Liver (tissue), 9 donors: ENCODE results near the gene RSL24D1. TPM values are rescaled to one million over a fixed set of nuclear protein-coding genes. Genes with fewer than 3 reads are reported as not detected.

ENCODE experiments used
- DNase-seq: peaks from one replicate; pipeline ENCODE4 v3.0.0-alpha.2; 2017; ENCODE audit warnings: low spot score
- H3K27ac ChIP-seq, 2 donors: one replicate each; pipeline ENCODE4 v1.7.0; 2013; ENCODE audit warnings: inconsistent platforms in 2 of 2, low read length in 2 of 2, control low read depth in 1 of 2, low read depth in 1 of 2, mild to moderate bottlenecking in 1 of 2
- H3K27me3 ChIP-seq, 4 donors: one replicate each; pipeline versions ENCODE4 v1.6.1 to v1.7.0; 2013; ENCODE audit warnings: low read length in 3 of 4, inconsistent platforms in 1 of 4, mild to moderate bottlenecking in 1 of 4, moderate library complexity in 1 of 4; ENCODE audit not compliant: control insufficient read depth in 4 of 4, insufficient read depth in 4 of 4
- H3K36me3 ChIP-seq, 4 donors: one replicate each; pipeline versions ENCODE4 v1.6.1 to v1.7.0; 2013; ENCODE audit warnings: low read length in 3 of 4, mild to moderate bottlenecking in 3 of 4, low read depth in 1 of 4, moderate library complexity in 1 of 4; ENCODE audit not compliant: control insufficient read depth in 4 of 4, insufficient read depth in 3 of 4
- H3K4me1 ChIP-seq, 4 donors: one replicate each; pipeline versions ENCODE4 v1.6.1 to v1.7.0; 2013; ENCODE audit warnings: low read length in 3 of 4, mild to moderate bottlenecking in 3 of 4, moderate library complexity in 1 of 4; ENCODE audit not compliant: control insufficient read depth in 4 of 4, insufficient read depth in 4 of 4
- H3K4me3 ChIP-seq, 3 donors: one replicate each; pipeline versions ENCODE4 v1.6.1 to v1.7.0; 2013; ENCODE audit warnings: low read length in 3 of 3, control low read depth in 1 of 3, low read depth in 1 of 3, mild to moderate bottlenecking in 1 of 3
- H3K9ac ChIP-seq, 2 donors: one replicate each; pipeline ENCODE4 v1.7.0; 2013; ENCODE audit warnings: low read length in 2 of 2, mild to moderate bottlenecking in 2 of 2, moderate library complexity in 2 of 2, control low read depth in 1 of 2, low read depth in 1 of 2
- H3K9me3 ChIP-seq, 4 donors: one replicate each; pipeline versions ENCODE4 v1.6.1 to v1.7.0; 2013; ENCODE audit warnings: low read length in 3 of 4; ENCODE audit not compliant: control insufficient read depth in 4 of 4
- EGR1 ChIP-seq, 2 donors: IDR thresholded peaks; 2 replicates each; pipeline ENCODE4 v1.6.1; 2016 to 2018; ENCODE audit warnings: antibody characterized with exemption in 2 of 2, low read depth in 2 of 2
- FOXA1 ChIP-seq: IDR thresholded peaks from 2 replicates; pipeline ENCODE4 v1.6.1; 2016; ENCODE audit warnings: antibody characterized with exemption
- FOXA2 ChIP-seq: IDR thresholded peaks from 2 replicates; pipeline ENCODE4 v1.6.1; 2016; ENCODE audit warnings: antibody characterized with exemption
- GABPA ChIP-seq, 2 donors: IDR thresholded peaks in 1 of 2; conservative IDR thresholded peaks in 1 of 2; 2 replicates each; pipeline ENCODE4 v1.6.1; 2016; ENCODE audit warnings: antibody characterized with exemption in 2 of 2, mild to moderate bottlenecking in 1 of 2, moderate library complexity in 1 of 2
- HNF4G ChIP-seq: IDR thresholded peaks from 2 replicates; pipeline ENCODE4 v1.6.1; 2016; ENCODE audit warnings: antibody characterized with exemption
- JUND ChIP-seq, 2 donors: IDR thresholded peaks; 2 replicates each; pipeline ENCODE4 v1.6.1; 2016; ENCODE audit warnings: antibody characterized with exemption in 2 of 2
- NR2F2 ChIP-seq: IDR thresholded peaks from 2 replicates; pipeline ENCODE4 v1.6.1; 2016; ENCODE audit warnings: antibody characterized with exemption
- RAD21 ChIP-seq, 2 donors: IDR thresholded peaks; 2 replicates each; pipeline ENCODE4 v1.6.1; 2016; ENCODE audit warnings: antibody characterized with exemption in 2 of 2, mild to moderate bottlenecking in 2 of 2
- TAF1 ChIP-seq: conservative IDR thresholded peaks from 2 replicates; pipeline ENCODE4 v1.6.1; 2016; ENCODE audit warnings: antibody characterized with exemption, mild to moderate bottlenecking
- YY1 ChIP-seq: IDR thresholded peaks from 2 replicates; pipeline ENCODE4 v1.6.1; 2016; ENCODE audit warnings: antibody characterized with exemption, mild to moderate bottlenecking
- WGBS: extraction: QIAGEN DNeasy Blood & Tissue Kit; methylation state at CpG from one replicate; pipeline ENCODE4 v1.1.7; 2013; 5-methylcytosine and 5-hydroxymethylcytosine counted together
- polyA plus RNA-seq, 2 donors: library from polyadenylated mRNA; stranded (reverse) in 1 of 2; unstranded in 1 of 2; fragments of 200-250 nt in 1 of 2; fragments of >200 nt in 1 of 2; fragmentation: Nextera tagmentation in 1 of 2; extraction: Ambion mirVana in 1 of 2; gene quantifications; one replicate each; pipeline versions ENCODE4 v1.2.1 to v1.2.3, GENCODE V29; 2013 to 2015
- total RNA-seq, 2 donors: library from RNA; depleted of rRNA; stranded (reverse); fragments of >200 nt; gene quantifications; one replicate each; pipeline ENCODE4 v1.2.3, GENCODE V29; 2014
- TF ChIP-seq, protein P1 (sequence below): IDR thresholded peaks from 2 replicates; pipeline ENCODE4 v1.6.1; 2016; ENCODE audit warnings: antibody characterized with exemption
- TF ChIP-seq, protein P2 (sequence below): IDR thresholded peaks from 2 replicates; pipeline ENCODE4 v1.6.1; 2016; ENCODE audit warnings: antibody characterized with exemption
- TF ChIP-seq, protein P3 (sequence below): IDR thresholded peaks from 2 replicates; pipeline ENCODE4 v1.6.1; 2016; ENCODE audit warnings: antibody characterized with exemption
- TF ChIP-seq, protein P4 (sequence below): fragments of 150-350 bp; IDR thresholded peaks from 2 replicates; pipeline ENCODE4 v1.5.1; 2017; ENCODE audit warnings: improper control_type of control experiment, low read depth, low read length; ENCODE audit not compliant: missing input control
- donor health status: healthy.
- donor health status: healthy.
- donor health status: healthy.
- donor health status: healthy.
- donor health status: healthy.

RSL24D1 gene
- total and polyA plus RNA-seq, 4 donors = 13.3 to 33.3 (median 23.2) TPM

DNA sequence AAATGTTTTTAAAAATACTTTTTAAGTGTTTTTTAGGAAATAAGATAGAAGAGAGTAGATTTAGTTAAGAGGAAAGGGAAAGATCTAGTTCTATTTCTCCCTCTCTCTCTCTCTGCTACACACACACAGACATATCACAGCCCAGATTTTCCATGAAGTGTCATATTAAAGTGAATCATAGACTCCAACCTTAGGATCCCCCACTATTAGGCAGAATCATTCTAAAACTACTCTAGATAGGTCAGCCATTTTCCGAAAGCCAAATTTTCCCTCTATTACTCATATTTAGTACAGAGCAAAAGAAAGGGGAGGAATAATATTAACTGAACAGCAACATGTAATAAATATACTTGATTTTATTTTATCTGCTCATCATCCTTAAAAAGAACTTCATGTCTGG, 45.1 kb upstream of the RSL24D1 start:
- no peak overlapping the region for H3K27ac ChIP-seq
- TF ChIP-seq EGR1 (IDR thresholded peaks at IDR 0.05; ENCODE audit: low read depth in 2 of 2) = no peak
- no peak for TF ChIP-seq GABPA (IDR thresholded peaks at IDR 0.05 in 1 of 2, conservative IDR thresholded peaks at IDR 0.05 in 1 of 2)
- TF ChIP-seq, protein P1, sequence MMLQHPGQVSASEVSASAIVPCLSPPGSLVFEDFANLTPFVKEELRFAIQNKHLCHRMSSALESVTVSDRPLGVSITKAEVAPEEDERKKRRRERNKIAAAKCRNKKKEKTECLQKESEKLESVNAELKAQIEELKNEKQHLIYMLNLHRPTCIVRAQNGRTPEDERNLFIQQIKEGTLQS = no peak
- no peak for TF ChIP-seq RAD21 (IDR thresholded peaks at IDR 0.05)
- H3K9ac ChIP-seq = no peak overlapping the region

DNA sequence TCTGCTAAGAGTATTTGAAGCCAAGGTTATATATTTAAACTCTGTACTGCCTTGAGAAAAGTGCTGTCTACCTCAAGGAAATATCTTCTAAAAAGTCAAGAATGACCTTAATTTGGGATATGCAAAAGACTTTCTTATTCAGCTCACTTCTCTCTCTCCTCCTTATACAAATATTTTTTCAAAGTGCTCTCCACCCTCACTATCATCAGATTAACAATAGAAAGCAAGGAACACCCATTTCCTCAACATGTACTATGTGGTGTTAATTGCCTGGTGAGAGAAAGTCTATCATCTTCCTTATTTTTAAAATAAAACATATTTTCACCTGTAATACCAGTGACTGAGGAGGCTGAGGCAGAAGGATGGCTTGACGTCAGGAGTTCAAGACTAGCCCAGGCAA, 44.4 kb upstream of the RSL24D1 start:
- Histone ChIP-seq H3K9me3 (no peaks in the 10 kb centered on the region), H3K4me3 (no peak overlapping the region), H3K27me3 (no peaks in the 10 kb centered on the region), H3K4me1 (peaks cover 0 to 1% (median 0%) of the 10 kb centered on the region in 4 donors), H3K9ac (no peak overlapping the region), H3K36me3 (no peaks in the 10 kb centered on the region), H3K27ac (no peak overlapping the region)
- TF ChIP-seq FOXA1 (no peak), JUND (IDR thresholded peaks at IDR 0.05) (no peak), EGR1 (IDR thresholded peaks at IDR 0.05; ENCODE audit: low read depth in 2 of 2) (no peak), NR2F2 (no peak), GABPA (IDR thresholded peaks at IDR 0.05 in 1 of 2, conservative IDR thresholded peaks at IDR 0.05 in 1 of 2) (no peak), TAF1 (no peak), YY1 (no peak), RAD21 (IDR thresholded peaks at IDR 0.05) (no peak), FOXA2 (no peak)
- TF ChIP-seq, protein P2, sequence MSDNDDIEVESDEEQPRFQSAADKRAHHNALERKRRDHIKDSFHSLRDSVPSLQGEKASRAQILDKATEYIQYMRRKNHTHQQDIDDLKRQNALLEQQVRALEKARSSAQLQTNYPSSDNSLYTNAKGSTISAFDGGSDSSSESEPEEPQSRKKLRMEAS = no peak
- TF ChIP-seq, protein P1 = no peak
- TF ChIP-seq, protein P3, sequence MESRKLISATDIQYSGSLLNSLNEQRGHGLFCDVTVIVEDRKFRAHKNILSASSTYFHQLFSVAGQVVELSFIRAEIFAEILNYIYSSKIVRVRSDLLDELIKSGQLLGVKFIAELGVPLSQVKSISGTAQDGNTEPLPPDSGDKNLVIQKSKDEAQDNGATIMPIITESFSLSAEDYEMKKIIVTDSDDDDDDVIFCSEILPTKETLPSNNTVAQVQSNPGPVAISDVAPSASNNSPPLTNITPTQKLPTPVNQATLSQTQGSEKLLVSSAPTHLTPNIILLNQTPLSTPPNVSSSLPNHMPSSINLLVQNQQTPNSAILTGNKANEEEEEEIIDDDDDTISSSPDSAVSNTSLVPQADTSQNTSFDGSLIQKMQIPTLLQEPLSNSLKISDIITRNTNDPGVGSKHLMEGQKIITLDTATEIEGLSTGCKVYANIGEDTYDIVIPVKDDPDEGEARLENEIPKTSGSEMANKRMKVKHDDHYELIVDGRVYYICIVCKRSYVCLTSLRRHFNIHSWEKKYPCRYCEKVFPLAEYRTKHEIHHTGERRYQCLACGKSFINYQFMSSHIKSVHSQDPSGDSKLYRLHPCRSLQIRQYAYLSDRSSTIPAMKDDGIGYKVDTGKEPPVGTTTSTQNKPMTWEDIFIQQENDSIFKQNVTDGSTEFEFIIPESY = no peak
- 95% methylated on average over 1 of the region's 1 CpG for WGBS
- DNase-seq = no peak

More for the DNA sequence above, 45.1 kb upstream of the RSL24D1 start:
- H3K4me1 ChIP-seq = peaks cover 0 to 1% (median 0%) of the 10 kb centered on the region in 4 donors
- H3K4me3 ChIP-seq = no peak overlapping the region
- DNase-seq = no peak
- H3K9me3 ChIP-seq = no peaks in the 10 kb centered on the region
- H3K27me3 ChIP-seq = no peaks in the 10 kb centered on the region
- 98% methylated on average over 1 of the region's 1 CpG for WGBS
- H3K36me3 ChIP-seq = no peaks in the 10 kb centered on the region

DNA sequence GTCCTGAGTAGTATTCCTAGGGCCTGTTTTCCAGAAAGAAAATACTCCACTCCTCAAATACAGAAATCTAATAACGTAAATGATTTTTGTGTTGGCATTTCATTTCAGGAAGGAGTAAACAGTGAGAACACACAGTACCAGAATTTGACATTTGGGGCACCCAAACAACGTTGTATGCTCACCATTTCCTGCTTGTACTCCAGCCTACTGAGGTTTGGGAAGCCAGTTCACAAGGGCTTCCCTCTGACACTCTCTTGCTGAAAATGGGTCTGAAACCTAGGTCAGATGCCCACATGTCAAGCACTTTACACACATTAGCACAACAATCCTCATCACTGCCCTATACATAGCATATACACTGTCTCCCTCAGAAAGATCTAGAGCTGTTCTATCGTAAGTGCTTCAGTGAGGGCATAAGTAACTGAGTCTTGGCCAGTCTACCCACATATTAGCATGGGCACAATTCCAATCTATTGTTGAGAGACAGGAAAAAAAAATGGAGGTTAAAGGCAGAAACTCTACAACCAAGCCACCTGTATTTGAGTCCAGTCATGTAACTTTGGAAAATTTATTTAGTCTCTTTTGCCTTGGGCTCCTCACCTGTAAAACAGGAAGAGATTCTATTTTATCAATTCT, 43.5 kb upstream of the RSL24D1 start:
- H3K4me3 ChIP-seq = no peak overlapping the region
- H3K27ac ChIP-seq = no peak overlapping the region
- peaks cover 0 to 1% (median 0%) of the 10 kb centered on the region in 4 donors for H3K4me1 ChIP-seq
- H3K9ac ChIP-seq = no peak overlapping the region
- no peaks in the 10 kb centered on the region for H3K9me3 ChIP-seq
- DNase-seq = no peak
- WGBS = 70% methylated on average over 3 of the region's 3 CpGs
- H3K27me3 ChIP-seq = no peaks in the 10 kb centered on the region
- H3K36me3 ChIP-seq = no peaks in the 10 kb centered on the region
- TF ChIP-seq HNF4G (no peak), FOXA1 (no peak), EGR1 (IDR thresholded peaks at IDR 0.05; ENCODE audit: low read depth in 2 of 2) (no peak), GABPA (IDR thresholded peaks at IDR 0.05 in 1 of 2, conservative IDR thresholded peaks at IDR 0.05 in 1 of 2) (no peak), FOXA2 (no peak), YY1 (no peak), TAF1 (no peak)
- TF ChIP-seq, protein P3 = no peak
- TF ChIP-seq, protein P4, sequence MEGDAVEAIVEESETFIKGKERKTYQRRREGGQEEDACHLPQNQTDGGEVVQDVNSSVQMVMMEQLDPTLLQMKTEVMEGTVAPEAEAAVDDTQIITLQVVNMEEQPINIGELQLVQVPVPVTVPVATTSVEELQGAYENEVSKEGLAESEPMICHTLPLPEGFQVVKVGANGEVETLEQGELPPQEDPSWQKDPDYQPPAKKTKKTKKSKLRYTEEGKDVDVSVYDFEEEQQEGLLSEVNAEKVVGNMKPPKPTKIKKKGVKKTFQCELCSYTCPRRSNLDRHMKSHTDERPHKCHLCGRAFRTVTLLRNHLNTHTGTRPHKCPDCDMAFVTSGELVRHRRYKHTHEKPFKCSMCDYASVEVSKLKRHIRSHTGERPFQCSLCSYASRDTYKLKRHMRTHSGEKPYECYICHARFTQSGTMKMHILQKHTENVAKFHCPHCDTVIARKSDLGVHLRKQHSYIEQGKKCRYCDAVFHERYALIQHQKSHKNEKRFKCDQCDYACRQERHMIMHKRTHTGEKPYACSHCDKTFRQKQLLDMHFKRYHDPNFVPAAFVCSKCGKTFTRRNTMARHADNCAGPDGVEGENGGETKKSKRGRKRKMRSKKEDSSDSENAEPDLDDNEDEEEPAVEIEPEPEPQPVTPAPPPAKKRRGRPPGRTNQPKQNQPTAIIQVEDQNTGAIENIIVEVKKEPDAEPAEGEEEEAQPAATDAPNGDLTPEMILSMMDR = no peak
- TF ChIP-seq, protein P1 = no peak
